NCI-H748 (cell line): ENCODE results near the gene DCTPP1.
"Not testable (repeated sequence)": the region's sequence is repeated elsewhere in the genome, so short reads cannot be mapped to it uniquely, and the experiment has no call there.

Experiments
- DNase-seq: peaks from one replicate; lab custom pipeline; 2025; ENCODE audit not compliant: unreplicated experiment; lab: John Stamatoyannopoulos, UW

The DCTPP1 gene

DNA sequence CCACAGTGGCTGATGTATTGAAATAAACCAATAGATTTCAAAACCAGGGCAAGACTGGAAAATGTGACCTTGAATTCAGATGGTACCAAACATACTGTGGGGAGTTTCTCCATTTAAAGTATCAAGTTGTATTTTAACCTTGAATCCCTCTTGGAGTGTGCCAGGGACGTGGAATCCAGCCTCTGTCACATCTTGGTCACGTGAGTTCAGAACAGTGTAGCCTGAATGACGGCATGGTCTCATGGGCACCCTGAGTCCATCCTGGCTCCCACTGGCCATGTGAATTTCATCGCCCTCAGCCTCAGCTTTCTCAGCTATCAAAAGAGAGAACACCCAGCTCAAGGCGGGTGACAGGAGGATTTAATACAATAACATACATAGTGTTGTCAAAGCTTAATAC is 15.7 kb downstream of the DCTPP1 start:
- no peak for DNase-seq

DNA sequence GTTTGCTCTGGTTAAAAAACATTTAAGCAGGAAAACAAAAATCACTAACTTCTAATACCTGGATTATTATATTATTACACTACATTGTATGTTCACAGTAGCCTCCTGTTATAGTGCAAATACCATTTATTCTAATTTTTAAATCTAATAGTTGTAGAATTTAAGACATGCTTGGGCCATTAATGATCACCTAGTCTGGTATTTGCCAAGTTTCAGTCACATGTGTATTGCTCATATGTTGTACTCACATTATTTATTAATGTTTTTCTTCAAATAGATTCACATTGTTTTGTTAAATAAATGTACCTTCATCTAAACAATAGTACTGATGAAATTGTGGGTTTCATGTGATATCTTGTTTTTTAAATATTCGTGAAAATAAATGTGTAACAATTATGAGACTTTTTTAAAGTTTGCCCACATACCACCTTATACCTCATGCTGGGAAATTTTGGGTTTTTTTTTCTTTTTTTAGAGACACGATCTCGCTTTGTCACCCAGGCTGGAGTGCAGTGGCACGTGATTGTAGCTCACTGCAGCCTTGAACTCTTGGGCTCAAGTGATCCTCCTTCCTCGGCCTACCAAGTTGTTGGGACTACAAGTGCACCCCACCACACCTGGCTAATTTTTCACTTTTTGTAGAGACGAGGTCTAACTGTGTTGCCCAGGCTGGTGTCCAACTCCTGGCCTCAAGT is 16.6 kb downstream of the DCTPP1 start:
- DNase-seq = no peak

DNA sequence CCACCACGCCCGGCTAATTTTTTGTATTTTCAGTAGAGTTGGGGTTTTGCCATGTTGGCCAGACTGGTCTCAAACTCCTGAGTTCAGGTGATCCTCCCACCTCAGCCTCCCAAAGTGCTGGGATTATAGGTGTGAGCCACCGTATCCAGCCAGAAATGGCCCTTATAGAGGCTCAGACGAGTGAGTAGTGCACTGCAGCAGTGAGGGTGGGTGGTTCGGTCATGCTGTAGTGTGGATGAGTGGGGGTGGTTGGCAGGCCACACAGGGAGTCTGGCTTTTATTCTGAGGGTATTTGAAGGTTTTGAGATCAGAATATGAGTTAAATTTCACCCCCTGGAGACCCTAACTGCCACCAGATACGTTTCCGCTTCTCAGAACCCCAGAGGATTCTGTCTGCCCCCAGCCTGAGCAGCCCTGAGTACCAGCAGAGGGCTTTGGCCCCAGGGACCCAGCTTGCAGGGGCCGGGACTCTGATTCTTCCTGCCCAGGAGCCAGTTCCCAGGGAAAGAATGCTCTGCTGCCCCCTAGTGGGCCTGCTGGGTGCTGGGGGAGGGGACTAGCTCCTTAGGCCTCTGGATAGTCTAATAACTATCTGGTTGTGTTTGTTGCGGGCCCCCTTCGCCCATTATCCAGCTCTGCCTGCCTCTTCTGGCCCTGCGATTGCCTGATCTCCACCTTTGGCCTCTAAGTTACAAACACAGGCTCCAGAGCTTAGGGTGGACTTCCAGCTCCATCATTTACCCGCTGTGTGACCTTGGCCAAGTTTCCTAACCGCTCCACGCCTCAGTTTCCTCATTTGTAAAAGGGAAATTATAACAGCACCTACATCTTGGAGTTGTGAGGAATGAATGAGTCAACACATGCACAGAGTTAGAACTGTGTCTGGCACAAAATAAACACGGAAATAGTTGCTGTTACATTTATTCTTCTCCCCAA is 20.4 kb downstream of the DCTPP1 start:
- peak; percentile 76 for DNase-seq

DNA sequence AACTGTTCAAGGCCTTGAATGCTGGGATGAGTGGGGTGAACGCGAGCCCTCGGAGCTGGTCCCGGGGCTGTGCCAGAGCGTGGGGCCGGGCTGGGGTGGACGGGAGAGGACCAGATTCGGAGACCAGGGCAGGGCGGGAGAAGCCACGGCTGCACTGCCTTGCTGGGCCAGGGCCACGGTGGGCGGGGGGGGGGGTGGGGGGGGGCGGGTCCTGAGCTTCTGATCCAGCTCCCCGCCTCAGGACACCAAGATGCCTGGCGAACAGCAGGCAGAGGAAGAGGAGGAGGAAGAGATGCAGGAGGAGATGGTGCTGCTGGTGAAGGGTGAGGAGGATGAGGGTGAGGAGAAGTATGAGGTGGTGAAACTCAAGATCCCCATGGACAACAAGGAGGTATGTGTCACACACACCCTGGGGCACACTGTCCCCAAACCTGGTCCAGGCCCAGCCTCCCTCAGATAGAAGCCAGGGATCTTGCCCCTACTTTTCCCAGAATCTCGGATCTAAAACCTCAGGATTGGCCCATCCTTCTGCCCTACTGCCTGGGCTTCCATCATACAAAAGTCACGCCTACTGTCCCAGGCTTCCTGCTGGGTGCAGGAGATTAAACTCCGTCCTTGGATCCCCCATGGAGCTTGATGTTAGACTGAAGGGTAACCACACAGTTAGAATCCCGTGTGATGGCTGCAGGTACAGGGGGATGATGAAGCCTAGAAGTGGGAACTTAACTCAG is 21.9 kb downstream of the DCTPP1 start:
- DNase-seq = no peak

DNA sequence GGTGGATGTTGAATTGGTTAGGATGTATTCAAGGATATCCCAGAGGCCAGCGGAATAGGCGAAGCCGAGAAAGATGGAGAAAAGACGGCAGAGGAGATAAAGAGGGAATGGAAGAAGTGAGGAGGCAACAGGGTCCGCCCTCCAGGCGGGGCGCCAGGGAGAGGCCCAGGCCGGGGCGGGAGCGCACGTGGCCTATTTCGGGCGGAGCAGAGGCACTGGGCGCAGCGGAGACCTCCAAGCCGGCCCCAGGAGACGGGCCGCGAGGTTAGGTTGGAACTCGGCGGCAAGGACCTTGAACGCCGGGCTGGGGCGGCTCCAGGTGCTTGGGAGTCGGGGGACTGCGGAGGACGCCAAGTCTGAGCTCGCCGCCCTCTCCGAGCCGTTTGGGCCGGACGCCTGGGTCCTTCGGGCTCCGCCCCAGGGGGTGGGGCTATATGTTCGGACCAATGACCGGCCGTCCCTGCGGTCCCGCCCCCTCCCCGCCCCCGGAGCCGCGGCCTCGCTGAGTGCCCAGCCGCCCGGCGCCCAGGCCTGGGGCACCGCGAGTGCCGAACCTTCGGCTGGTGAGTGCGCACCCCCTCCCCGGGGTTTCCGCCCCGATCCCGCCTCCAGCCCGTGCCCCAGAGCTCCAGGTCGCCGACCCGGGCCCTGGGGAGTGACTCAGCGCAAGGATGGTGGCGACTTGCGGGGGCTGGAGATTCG is 22.6 kb downstream of the DCTPP1 start, which contains the start of gene ZNF771:
TSS of gene ZNF771 (plus strand) at position 505 of the 702 bp plus-strand sequence. CDS start 448 bp downstream, outside the sequence.
- DNase-seq = peak; percentile 86

DNA sequence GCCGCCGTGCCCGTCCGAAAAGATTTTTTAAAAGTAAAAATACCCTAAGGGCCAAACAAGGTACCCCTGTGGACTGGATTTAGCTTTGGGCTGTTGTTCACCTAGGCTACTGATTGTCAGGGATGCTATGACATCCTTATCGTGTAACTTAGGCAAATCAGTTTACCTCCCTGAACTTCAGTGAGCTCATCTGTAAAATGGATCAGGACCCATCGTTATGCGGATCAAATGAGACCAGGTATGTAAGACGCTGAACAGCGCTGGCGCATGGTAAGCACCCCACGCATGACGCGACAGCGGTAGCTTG is 23.1 kb downstream of the DCTPP1 start:
- no peak for DNase-seq

DNA sequence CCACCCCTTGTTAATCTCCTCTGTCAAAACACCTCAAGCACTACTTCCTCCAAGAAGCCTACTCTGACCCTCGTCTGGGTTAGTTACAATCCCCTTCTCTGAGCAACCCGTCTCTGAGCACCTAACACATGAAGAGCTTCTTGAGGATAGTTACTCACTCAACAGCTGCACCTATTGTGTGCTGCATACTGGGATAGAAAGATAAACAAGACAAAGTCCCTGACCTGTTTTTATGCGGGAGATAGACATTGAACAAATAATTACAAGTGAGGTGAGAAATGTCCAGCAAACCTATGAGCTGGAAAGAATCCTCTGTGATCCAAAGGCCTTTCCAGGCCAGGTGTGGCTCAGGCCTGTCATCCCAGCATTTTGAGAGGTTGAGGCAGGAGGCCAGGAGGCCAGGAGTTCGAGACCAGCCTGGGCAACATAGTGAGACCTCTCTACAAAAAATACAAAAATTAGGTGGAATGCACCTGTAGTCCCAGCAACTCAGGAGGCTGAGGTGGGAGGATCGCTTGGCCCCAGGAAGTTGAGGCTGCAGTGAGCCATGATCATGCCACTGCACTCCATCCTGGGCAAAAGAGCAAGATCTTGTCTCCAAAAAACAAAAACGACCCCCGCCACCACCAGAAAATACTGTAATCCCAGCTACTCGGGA is 27.9 kb downstream of the DCTPP1 start:
- DNase-seq = no peak

DNA sequence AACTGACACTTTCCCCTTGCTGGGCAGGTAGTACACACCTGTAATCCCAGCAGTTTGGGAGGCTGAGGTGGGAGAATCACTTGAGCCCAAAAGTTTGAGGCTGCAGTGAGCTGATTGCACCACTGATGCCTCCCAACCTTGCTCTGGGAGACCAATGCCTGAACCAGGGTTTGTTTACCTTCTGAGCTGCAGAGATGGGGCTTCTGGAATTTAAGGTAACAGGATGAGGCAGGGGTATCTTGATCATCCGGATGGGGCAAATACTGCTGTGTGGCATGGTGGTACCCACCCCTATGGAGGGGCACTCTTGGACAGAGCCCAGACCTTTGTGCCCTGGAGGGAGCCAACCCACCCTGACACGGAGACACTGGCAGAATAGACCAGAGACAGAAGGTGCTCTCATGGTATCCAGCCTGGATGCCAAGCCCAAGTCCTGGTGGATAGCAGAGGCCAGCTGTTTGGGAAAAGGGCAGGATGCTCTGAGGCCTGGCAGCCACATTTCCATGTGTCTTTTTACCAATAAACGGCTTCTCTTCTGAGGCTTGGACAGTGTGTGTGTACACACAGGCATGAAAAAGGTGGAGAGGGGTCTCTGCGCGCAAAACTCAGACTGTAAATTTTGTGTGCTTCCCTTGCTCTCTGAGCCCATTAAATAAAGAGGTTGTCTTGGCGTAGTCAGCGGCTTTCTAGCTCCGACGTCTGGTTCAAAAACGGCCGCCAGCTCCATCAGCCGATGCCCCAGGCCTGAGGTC is 30.2 kb downstream of the DCTPP1 start:
- DNase-seq = peak; percentile 29

DNA sequence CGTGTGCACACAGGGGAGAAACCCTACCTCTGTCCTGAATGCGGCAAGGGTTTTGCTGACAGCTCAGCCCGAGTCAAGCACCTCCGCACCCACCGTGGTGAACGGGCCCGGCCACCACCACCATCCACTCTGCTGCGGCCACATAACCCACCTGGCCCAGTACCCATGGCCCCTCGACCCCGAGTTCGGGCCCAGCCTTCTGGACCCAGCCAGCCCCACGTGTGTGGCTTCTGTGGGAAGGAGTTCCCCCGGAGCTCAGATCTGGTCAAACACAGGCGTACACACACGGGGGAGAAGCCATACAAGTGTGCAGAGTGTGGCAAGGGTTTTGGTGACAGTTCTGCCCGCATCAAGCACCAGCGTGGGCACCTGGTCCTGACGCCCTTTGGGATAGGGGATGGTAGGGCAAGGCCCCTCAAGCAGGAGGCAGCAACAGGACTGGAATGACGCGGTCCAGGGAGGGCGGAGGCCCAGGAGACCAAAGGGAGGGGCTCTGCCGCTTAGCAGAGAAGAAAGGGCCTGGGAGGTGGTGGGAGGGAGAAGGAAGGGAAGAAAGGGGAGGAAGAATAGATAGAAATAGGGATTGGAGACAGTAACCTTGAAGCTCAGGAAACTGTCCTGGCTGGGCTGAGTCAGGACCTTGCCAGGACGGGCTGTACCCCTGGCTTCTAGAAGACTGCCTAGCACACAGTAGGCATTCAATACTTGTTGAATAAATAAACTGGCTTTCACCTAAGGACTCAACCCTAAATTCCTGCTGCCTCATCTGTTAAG is 31.0 kb downstream of the DCTPP1 start:
- no peak for DNase-seq

DNA sequence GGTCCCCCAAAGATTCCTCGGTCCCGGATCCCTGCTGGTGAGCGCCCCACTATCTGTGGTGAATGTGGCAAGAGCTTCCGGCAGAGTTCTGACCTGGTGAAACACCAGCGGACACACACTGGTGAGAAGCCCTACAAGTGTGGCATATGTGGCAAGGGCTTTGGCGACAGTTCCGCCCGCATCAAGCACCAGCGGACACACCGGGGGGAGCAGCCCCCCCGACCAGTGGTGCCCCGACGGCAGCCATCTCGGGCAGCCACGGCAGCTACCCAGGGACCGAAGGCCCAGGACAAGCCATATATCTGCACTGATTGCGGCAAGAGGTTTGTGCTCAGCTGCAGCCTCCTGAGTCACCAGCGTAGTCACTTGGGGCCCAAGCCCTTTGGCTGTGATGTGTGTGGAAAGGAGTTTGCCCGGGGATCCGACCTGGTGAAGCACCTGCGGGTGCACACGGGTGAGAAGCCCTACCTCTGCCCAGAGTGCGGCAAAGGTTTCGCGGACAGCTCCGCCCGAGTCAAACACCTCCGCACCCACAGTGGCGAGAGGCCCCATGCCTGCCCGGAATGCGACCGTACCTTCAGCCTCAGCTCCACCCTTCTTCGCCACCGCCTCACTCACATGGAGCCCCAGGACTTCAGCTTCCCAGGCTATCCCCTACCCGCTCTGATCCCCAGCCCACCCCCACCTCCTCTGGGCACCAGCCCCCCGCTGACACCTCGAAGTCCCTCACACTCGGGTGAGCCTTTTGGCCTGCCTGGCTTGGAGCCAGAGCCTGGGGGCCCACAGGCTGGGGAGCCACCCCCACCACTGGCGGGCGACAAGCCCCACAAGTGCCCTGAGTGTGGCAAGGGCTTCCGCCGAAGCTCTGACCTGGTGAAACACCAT is 31.8 kb downstream of the DCTPP1 start:
- no peak for DNase-seq

DNA sequence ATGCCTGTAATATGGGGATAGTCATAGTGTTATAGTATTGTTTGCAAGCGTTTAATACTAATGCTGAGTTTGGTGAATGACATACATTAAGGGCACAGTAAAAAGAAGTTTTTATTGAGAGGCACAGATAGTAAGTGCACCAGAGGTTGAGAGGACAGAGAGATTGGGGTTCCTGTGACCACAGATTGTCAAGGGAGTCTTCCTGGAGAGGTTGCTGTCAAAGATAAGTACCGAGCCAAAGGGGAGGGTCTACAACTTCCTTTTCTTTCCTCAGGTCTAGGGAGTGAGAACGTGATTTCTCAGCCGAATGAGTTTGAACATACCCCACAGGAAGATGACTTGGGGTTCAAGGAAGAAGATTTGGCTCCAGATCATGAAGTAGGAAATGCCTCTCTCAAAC is 32.8 kb downstream of the DCTPP1 start:
- no peak for DNase-seq

DNA sequence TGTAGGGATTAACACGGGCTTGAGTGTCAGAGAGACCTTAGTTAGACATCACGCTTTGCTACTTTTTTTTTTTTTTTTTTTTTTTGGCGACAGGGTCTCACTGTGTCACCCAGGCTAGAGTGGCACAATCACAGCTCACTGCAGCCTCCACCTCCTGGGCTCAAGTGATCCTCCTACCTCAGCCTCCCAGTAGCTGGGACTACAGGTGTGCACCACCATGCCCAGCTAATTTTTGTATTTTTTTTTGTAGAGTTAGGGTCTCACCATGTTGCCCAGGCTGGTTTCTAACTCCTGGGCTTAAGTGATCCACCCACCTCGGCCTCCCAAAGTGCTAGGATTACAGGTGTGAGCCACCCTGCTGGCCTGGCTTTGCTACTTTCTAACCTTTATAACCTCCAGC is 33.2 kb downstream of the DCTPP1 start:
- not testable (repeated sequence) for DNase-seq

DNA sequence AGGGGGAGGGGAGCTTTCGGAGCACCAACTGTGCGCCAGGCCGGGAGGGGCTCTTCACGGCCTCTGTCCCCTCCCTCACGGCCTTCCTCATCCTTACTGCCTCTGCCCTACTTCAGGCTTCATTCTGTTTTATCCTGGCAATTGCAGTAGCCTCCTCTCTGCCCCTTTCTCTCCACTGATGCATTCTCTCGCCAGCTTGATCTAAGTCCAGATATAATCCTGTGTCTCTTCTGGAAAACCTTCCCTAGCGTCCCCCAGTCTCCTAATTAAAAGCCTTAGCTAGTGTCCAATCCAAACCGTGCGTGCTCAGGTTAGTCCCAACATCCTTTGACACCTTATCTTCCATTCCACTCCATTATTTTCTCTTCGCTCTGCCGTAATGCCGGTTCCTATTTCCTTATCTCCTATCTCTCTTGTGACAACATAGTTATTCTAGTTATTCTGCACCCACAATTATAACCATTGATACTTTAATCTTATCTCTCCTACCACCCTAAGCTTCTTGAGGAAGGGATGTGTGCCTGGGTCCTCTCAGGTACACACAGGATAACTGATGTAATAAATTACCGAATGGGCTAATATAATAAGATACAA is 33.7 kb downstream of the DCTPP1 start:
- peak; percentile 30 for DNase-seq

DNA sequence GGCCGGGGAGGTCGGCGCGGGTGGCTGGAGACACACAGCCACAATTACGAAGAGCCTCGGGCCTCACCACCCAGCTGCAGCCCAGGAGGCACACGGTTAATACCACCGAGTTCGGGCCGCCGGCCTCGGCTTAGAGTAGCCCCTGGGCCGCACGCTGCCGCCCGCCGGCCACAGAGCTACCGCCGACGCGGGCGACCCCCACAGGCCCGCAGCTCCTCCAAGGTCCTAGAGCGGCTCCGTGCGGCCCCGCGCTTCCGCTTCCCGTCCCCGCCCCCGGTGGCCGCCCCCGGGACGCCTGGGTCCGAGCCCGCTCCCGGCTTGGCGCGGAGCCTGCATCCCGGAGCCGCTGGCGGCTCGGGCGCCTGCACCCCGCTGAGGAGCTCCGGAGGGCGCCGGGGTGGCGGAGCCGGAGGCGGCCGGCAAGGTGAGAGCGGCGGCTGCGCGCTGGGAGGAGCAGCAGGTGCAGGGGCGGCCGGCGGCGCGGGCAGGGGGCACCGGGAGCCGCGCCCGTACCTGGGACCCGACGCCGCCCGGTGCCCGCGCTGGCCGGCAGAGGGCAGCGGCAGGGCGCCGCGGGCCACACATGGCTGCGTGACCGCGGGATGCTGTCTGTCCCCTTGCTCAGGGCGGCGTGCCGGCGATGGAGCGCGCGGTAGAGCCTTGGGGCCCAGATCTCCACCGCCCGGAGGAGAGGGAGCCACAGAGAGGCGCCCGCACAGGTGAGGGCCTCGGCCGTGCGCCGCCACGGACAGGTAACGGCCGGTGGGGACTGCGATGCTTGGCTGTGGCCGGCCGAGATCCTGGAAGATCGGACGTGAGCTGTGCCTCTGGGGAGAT is 34.5 kb downstream of the DCTPP1 start, which contains the start of gene ZNF48:
TSS of gene ZNF48 (plus strand) at position 266 of the 837 bp plus-strand sequence. CDS start at position 641, 375 bp downstream.
- peak; percentile 95 for DNase-seq

DNA sequence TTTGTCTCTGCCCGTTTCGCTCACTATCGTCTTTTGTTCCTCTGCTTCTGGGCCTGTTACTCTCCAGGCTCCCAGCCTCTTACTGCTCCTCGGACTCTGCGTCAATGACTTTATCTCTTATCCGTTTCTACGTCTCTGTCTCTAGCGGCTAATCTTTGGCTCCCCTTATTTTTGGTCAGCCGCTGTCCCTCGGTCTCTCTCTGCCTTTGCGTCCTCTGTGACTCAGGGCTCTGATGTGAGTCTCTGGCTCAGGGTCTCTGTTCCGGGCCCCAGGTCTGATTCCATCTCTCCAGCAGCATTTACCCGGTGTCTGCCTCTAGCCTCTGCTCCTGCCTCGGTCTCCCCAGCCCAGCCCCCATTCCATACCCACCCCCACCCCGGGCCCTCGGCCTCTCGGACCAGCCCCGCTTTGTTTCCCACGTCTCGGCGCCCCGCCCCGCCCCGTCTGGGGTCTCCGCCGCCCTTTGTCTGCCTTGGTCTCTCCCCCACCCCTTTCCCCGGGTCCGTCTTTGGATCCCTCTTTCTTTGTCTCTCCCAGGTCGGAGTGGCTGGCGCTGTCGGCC is 35.2 kb downstream of the DCTPP1 start:
- peak; percentile 50 for DNase-seq

DNA sequence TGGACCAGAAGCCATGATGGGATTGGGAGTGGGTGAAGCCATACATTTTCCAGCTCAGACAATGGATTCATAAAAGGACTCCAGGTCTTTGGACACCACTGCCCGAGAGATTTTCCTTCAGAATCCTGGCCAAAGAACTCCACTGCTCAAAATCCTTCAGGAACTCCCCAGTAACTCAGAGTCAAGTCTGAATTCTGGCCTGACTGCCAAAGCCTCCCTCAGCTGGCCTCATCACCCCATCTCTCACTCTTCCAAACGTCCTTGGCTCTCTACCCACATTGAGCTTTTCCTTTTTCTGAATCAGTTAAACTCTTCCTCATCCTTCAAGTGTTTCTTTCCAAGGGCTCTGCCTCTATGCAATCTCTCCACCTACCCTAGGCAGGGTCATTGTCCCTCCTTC is 46.3 kb downstream of the DCTPP1 start:
- no peak for DNase-seq
